Activated T-helper 1 cell treated with anti-CD3 and anti-CD28 coated beads, Interleukin-12 subunit alpha, Interleukin-12 subunit beta, Interleukin-2, Interleukin-4 antibody, amounts not matched to agents 30 ng/mL and 10 ng/mL and 1 ng/mL, durations not matched to agents 14 hours and 24 hours and 36 hours (primary cell): ENCODE measurements around the gene PTPN1. TPM values are rescaled to one million over a fixed set of nuclear protein-coding genes. Genes with fewer than 3 reads are reported as not detected.
"Not testable (repeated sequence)": the region's sequence is repeated elsewhere in the genome, so short reads cannot be mapped to it uniquely, and the experiment has no call there.

ENCODE experiments used
- DNase-seq: peaks from one replicate; pipeline ENCODE4 v3.0.0; 2021; ENCODE audit warnings: low spot score
- H3K27ac Mint-ChIP-seq: one replicate; pipeline ENCODE4 v1.8.0; 2021; ENCODE audit warnings: mild to moderate bottlenecking, mixed read lengths
- H3K27me3 Mint-ChIP-seq: one replicate; pipeline ENCODE4 v1.8.0; 2022; ENCODE audit warnings: mild to moderate bottlenecking, moderate library complexity, mixed read lengths; ENCODE audit not compliant: insufficient read depth
- H3K36me3 Mint-ChIP-seq: one replicate; pipeline ENCODE4 v1.8.0; 2021; ENCODE audit warnings: low read depth, mixed read lengths
- H3K4me1 Mint-ChIP-seq: one replicate; pipeline ENCODE4 v1.8.0; 2021; ENCODE audit warnings: low read depth, mixed read lengths
- H3K4me3 Mint-ChIP-seq: one replicate; pipeline ENCODE4 v1.8.0; 2021; ENCODE audit warnings: mild to moderate bottlenecking, moderate library complexity, mixed read lengths
- H3K9me3 Mint-ChIP-seq: one replicate; pipeline ENCODE4 v1.8.0; 2021; ENCODE audit warnings: mixed read lengths
- intact Hi-C: fragments of 100-400 bp; cut with micrococcal nuclease; formaldehyde crosslinking; loops from one replicate; pipeline ENCODE4 v1.15.1; 2024
- total RNA-seq: library from RNA; stranded (reverse); gene quantifications from 2 replicates; pipeline ENCODE4 v1.2.3, GENCODE V29; 2022

The PTPN1 gene
- total RNA-seq, 1 donor from 2014 or later: 60.0 TPM

- intact Hi-C loops: loop anchor here (1.0 to 5.0 kb wide), 7 partner anchors 9 to 449 kb away; partner anchors contain the start of genes PTPN1 and UBE2V1
- peaks cover 62% of the 10 kb centered on the region for H3K4me1 Mint-ChIP-seq
- H3K27ac Mint-ChIP-seq: peak overlapping the region; percentile 98
- no peaks in the 10 kb centered on the region for H3K9me3 Mint-ChIP-seq
- peak overlapping the region; percentile 87 for H3K4me3 Mint-ChIP-seq
- DNase-seq: peak; percentile 32
- no peaks in the 10 kb centered on the region for H3K27me3 Mint-ChIP-seq
- peaks cover 55% of the 10 kb centered on the region for H3K36me3 Mint-ChIP-seq
These were observed 51.3 kb downstream of the PTPN1 start for GRCh38 chr20:50561379-50562078.

DNA sequence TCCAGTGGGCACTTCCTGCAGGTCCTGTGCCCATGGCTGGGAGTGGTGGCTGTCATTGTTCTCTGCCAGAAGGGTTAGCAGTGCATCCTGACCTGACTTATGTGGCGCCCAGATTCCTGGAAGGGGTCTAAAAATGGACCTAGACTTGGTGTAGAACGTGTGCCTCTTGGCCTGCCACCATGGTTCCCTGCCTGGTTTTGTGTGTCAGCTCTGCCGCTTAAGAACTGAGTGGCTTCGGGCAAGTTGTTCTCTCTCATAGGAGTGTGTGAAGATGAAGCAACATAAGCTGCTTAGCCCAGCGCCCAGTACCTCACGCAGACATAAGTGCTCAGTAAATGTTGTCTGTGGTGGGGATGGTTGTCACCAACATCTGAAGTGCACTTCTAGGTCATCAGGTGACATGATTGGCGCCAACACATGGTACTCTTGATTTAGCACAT is 52.1 kb downstream of the PTPN1 start:
- H3K27me3 Mint-ChIP-seq: no peaks in the 10 kb centered on the region
- H3K27ac Mint-ChIP-seq: peak overlapping the region; percentile 98
- peaks cover 61% of the 10 kb centered on the region for H3K36me3 Mint-ChIP-seq
- H3K4me1 Mint-ChIP-seq: peaks cover 67% of the 10 kb centered on the region
- DNase-seq: no peak
- no peaks in the 10 kb centered on the region for H3K9me3 Mint-ChIP-seq
- H3K4me3 Mint-ChIP-seq: no peak overlapping the region
- intact Hi-C loops: loop anchor here (5.0 kb wide), 1 partner anchor 450 kb away; the partner anchor contains the start of gene UBE2V1

DNA sequence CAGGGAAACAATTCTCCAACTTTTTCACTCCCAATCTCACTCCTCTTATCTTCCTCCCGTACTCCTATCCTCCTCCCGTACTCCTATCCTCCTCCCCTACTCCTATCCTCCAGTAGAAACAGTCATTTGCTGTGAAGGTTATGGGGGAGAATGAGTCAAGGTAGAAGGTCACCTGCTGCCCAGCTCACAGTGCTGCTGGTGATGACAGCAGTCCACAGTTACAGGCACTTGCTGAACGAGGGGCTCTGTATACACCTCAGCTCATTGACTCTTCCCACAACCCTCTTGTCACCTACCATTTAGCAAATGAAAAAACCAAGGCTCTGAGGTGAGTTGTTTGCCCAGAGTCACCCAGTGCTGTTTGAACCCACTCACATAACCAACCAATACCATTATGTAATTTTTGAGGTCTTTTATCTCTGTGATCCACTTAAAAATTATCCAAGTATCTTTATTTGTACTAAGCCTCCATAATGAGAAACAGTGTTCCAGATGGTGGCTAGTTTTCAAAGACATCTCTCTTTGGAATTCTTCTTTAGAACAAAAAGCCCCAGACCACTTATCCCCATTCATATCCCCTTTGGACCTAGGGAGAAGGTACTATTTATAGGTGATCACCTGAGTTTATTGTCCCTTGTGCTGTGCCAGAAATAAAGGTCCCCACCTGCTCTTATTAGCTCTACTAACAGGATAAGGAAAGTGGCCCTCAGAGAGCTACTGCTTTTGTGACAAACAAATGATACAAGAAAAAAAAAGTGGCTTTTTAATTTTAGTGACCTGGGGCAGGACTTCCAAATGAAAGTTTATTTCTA is 53.2 kb downstream of the PTPN1 start:
- H3K27me3 Mint-ChIP-seq: no peaks in the 10 kb centered on the region
- peak overlapping the region; percentile 75 for H3K27ac Mint-ChIP-seq
- peaks cover 72% of the 10 kb centered on the region for H3K4me1 Mint-ChIP-seq
- no peak for DNase-seq
- H3K9me3 Mint-ChIP-seq: no peaks in the 10 kb centered on the region
- peaks cover 68% of the 10 kb centered on the region for H3K36me3 Mint-ChIP-seq
- intact Hi-C loops: loop anchor here (5.0 kb wide), 1 partner anchor 451 kb away; the partner anchor contains the start of gene UBE2V1
- peak overlapping the region; percentile 21 for H3K4me3 Mint-ChIP-seq

- Mint-ChIP-seq H3K4me3 (no peak overlapping the region), H3K4me1 (peaks cover 78% of the 10 kb centered on the region), H3K36me3 (peaks cover 72% of the 10 kb centered on the region), H3K27ac (no peak overlapping the region), H3K27me3 (no peaks in the 10 kb centered on the region), H3K9me3 (no peaks in the 10 kb centered on the region)
- intact Hi-C loops: no loop called here
- DNase-seq: no peak
These were observed 55.2 kb downstream of the PTPN1 start for GRCh38 chr20:50565383-50565782.

DNA sequence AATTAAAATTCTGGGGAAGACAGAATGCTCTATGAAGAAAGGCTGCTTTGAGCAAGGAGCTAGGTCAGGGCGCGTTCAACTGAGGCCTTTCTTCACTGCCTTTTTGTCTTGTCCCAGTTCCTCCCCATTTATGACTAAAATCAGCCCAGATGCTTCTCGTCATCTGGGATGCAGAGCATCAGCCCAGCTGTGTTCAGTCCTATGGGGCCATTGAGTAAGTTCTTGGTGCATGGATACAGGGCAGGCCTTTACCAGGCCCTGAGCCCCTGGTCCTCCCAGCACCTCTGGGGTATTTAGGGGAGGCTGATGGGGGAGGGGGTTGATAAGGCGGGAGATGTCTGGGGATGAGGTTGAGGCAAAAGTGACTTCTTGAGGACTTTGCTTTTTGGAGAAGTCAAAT is 55.7 kb downstream of the PTPN1 start:
- Mint-ChIP-seq H3K9me3 (no peaks in the 10 kb centered on the region), H3K27ac (no peak overlapping the region), H3K4me1 (peaks cover 81% of the 10 kb centered on the region), H3K36me3 (peaks cover 74% of the 10 kb centered on the region), H3K27me3 (no peaks in the 10 kb centered on the region), H3K4me3 (no peak overlapping the region)
- no peak for DNase-seq
- intact Hi-C loops: no loop called here

- no peaks in the 10 kb centered on the region for H3K27me3 Mint-ChIP-seq
- H3K27ac Mint-ChIP-seq: peak overlapping the region; percentile 5
- DNase-seq: no peak
- H3K9me3 Mint-ChIP-seq: no peaks in the 10 kb centered on the region
- peaks cover 69% of the 10 kb centered on the region for H3K36me3 Mint-ChIP-seq
- H3K4me3 Mint-ChIP-seq: no peak overlapping the region
- peaks cover 82% of the 10 kb centered on the region for H3K4me1 Mint-ChIP-seq
- intact Hi-C loops: no loop called here
These were observed 57.8 kb downstream of the PTPN1 start for GRCh38 chr20:50567860-50568548.

GRCh38 chr20:50568549-50568942 is 58.4 kb downstream of the PTPN1 start:
- no peak overlapping the region for H3K27ac Mint-ChIP-seq
- intact Hi-C loops: no loop called here

DNA sequence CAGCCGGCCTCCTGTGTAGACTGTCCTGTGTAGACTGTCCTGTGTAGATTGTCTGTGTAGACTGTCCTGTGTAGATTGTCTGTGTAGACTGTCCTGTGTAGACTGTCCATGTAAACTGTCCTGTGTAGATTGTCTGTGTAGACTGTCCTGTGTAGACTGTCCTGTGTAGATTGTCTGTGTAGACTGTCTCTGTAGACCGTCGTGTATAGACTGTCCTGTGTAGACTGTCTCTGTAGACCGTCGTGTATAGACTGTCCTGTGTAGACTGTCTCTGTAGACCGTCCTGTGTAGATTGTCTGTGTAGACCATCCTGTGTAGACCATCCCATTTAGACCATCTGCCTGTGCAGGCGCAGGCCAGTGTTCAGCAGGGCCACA is 59.3 kb downstream of the PTPN1 start:
- H3K4me3 Mint-ChIP-seq, DNase-seq, H3K9me3 Mint-ChIP-seq, H3K27me3 Mint-ChIP-seq, intact Hi-C loops: not testable (repeated sequence)
- Mint-ChIP-seq H3K4me1 (peaks cover 76% of the 10 kb centered on the region), H3K27ac (peak overlapping the region; percentile 67), H3K36me3 (peaks cover 73% of the 10 kb centered on the region)

More at GRCh38 chr20:50568549-50568942, 58.4 kb downstream of the PTPN1 start:
- peaks cover 82% of the 10 kb centered on the region for H3K4me1 Mint-ChIP-seq
- DNase-seq: no peak
- no peak overlapping the region for H3K4me3 Mint-ChIP-seq
- no peaks in the 10 kb centered on the region for H3K27me3 Mint-ChIP-seq
- no peaks in the 10 kb centered on the region for H3K9me3 Mint-ChIP-seq
- H3K36me3 Mint-ChIP-seq: peaks cover 69% of the 10 kb centered on the region

- intact Hi-C loops: loop anchor here (1.0 to 2.0 kb wide), 7 partner anchors 9 to 378 kb away; partner anchors contain the start of gene PTPN1
- peaks cover 69% of the 10 kb centered on the region for H3K4me1 Mint-ChIP-seq
- H3K36me3 Mint-ChIP-seq: peaks cover 73% of the 10 kb centered on the region
- DNase-seq: peak; percentile 47
- H3K27me3 Mint-ChIP-seq: no peaks in the 10 kb centered on the region
- H3K4me3 Mint-ChIP-seq: peak overlapping the region; percentile 51
- H3K9me3 Mint-ChIP-seq: no peaks in the 10 kb centered on the region
- peak overlapping the region; percentile 87 for H3K27ac Mint-ChIP-seq
These were observed 60.0 kb downstream of the PTPN1 start for GRCh38 chr20:50569864-50570836.

GRCh38 chr20:50571466-50571865 is 61.3 kb downstream of the PTPN1 start:
- no peak for DNase-seq
- Mint-ChIP-seq H3K4me3 (no peak overlapping the region), H3K36me3 (peaks cover 70% of the 10 kb centered on the region), H3K9me3 (no peaks in the 10 kb centered on the region), H3K4me1 (peaks cover 73% of the 10 kb centered on the region), H3K27me3 (no peaks in the 10 kb centered on the region), H3K27ac (no peak overlapping the region)
- intact Hi-C loops: loop anchor here (2.0 kb wide), 1 partner anchor 17 kb away; no protein-coding TSS in a partner anchor

- H3K4me1 Mint-ChIP-seq: peaks cover 58% of the 10 kb centered on the region
- no peak for DNase-seq
- intact Hi-C loops: no loop called here
- H3K9me3 Mint-ChIP-seq: no peaks in the 10 kb centered on the region
- peak overlapping the region; percentile 18 for H3K27ac Mint-ChIP-seq
- H3K36me3 Mint-ChIP-seq: peaks cover 61% of the 10 kb centered on the region
- H3K4me3 Mint-ChIP-seq: no peak overlapping the region
- H3K27me3 Mint-ChIP-seq: no peaks in the 10 kb centered on the region
These were observed 63.0 kb downstream of the PTPN1 start for GRCh38 chr20:50572938-50573777.
